ENCODE data around the gene SLC39A13. TPM values are rescaled to one million over a fixed set of nuclear protein-coding genes. Genes with fewer than 3 reads are reported as not detected.
"Not testable (repeated sequence)": the region's sequence is repeated elsewhere in the genome, so short reads cannot be mapped to it uniquely, and the experiment has no call there.

Gene SLC39A13
- total RNA-seq, 1 donor from 2014 or later = 16.7 TPM

- H3K27ac ChIP-seq (ENCODE audit: low read depth, low read length) = peak within 1 kb of the TSS; percentile 86
- H3K9ac ChIP-seq (ENCODE audit: low read depth in 1 of 3, low read length in 3 of 3) = peak within 1 kb of the TSS; percentile 82 to 94 (median 86)
- H3K4me1 ChIP-seq (ENCODE audit: control insufficient read depth in 3 of 3, insufficient read depth in 3 of 3, low read length in 3 of 3) = peaks cover 17 to 34% (median 19%) of the 10 kb centered on the region in 3 donors
- peaks cover 5 to 8% (median 7%) of the 10 kb centered on the region in 3 donors for H3K36me3 ChIP-seq (ENCODE audit: control insufficient read depth in 3 of 3, insufficient read depth in 3 of 3, low read length in 3 of 3)
- no peaks in the 10 kb centered on the region for H3K9me3 ChIP-seq (ENCODE audit: control insufficient read depth in 3 of 3, low read length in 3 of 3)
- H3K4me3 ChIP-seq (ENCODE audit: low read length in 3 of 3) = peak within 1 kb of the TSS; percentile 68 to 94 (median 91)
- H3K27me3 ChIP-seq (ENCODE audit: control insufficient read depth in 3 of 3, insufficient read depth in 3 of 3, low read length in 3 of 3) = no peaks in the 10 kb centered on the region
Measured at GRCh38 chr11:47448566-47449427, 40.4 kb downstream of the SLC39A13 start, which contains the start of gene RAPSN. TSS of gene RAPSN (minus strand) at chr11:47449136. CDS start at chr11:47448964, 172 bp downstream.

- peak overlapping the region; percentile 86 for H3K27ac ChIP-seq (ENCODE audit: low read depth, low read length)
- H3K4me3 ChIP-seq (ENCODE audit: low read length in 3 of 3) = peak overlapping the region in 2 of 3 donors; percentile 91 to 94
- peaks cover 5 to 8% (median 7%) of the 10 kb centered on the region in 3 donors for H3K36me3 ChIP-seq (ENCODE audit: control insufficient read depth in 3 of 3, insufficient read depth in 3 of 3, low read length in 3 of 3)
- peaks cover 17 to 34% (median 23%) of the 10 kb centered on the region in 3 donors for H3K4me1 ChIP-seq (ENCODE audit: control insufficient read depth in 3 of 3, insufficient read depth in 3 of 3, low read length in 3 of 3)
- peak overlapping the region; percentile 82 to 94 (median 86) for H3K9ac ChIP-seq (ENCODE audit: low read depth in 1 of 3, low read length in 3 of 3)
- H3K27me3 ChIP-seq (ENCODE audit: control insufficient read depth in 3 of 3, insufficient read depth in 3 of 3, low read length in 3 of 3) = no peaks in the 10 kb centered on the region
- no peaks in the 10 kb centered on the region for H3K9me3 ChIP-seq (ENCODE audit: control insufficient read depth in 3 of 3, low read length in 3 of 3)
Measured at GRCh38 chr11:47449541-47449940, 41.2 kb downstream of the SLC39A13 start.

- no peaks in the 10 kb centered on the region for H3K27me3 ChIP-seq (ENCODE audit: control insufficient read depth in 3 of 3, insufficient read depth in 3 of 3, low read length in 3 of 3)
- no peak overlapping the region for H3K27ac ChIP-seq (ENCODE audit: low read depth, low read length)
- H3K4me1 ChIP-seq (ENCODE audit: control insufficient read depth in 3 of 3, insufficient read depth in 3 of 3, low read length in 3 of 3) = peaks cover 17 to 31% (median 23%) of the 10 kb centered on the region in 3 donors
- H3K4me3 ChIP-seq (ENCODE audit: low read length in 3 of 3) = no peak overlapping the region
- H3K9ac ChIP-seq (ENCODE audit: low read depth in 1 of 3, low read length in 3 of 3) = no peak overlapping the region
- peaks cover 5 to 7% (median 6%) of the 10 kb centered on the region in 3 donors for H3K36me3 ChIP-seq (ENCODE audit: control insufficient read depth in 3 of 3, insufficient read depth in 3 of 3, low read length in 3 of 3)
- H3K9me3 ChIP-seq (ENCODE audit: control insufficient read depth in 3 of 3, low read length in 3 of 3) = no peaks in the 10 kb centered on the region
Measured at GRCh38 chr11:47451436-47451835, 43.0 kb downstream of the SLC39A13 start.

GRCh38 chr11:47451990-47452389, 43.6 kb downstream of the SLC39A13 start:
- Histone ChIP-seq H3K9me3 (ENCODE audit: control insufficient read depth in 3 of 3, low read length in 3 of 3) (no peaks in the 10 kb centered on the region), H3K27me3 (ENCODE audit: control insufficient read depth in 3 of 3, insufficient read depth in 3 of 3, low read length in 3 of 3) (no peaks in the 10 kb centered on the region), H3K9ac (ENCODE audit: low read depth in 1 of 3, low read length in 3 of 3) (no peak overlapping the region), H3K4me1 (ENCODE audit: control insufficient read depth in 3 of 3, insufficient read depth in 3 of 3, low read length in 3 of 3) (peaks cover 14 to 27% (median 23%) of the 10 kb centered on the region in 3 donors), H3K36me3 (ENCODE audit: control insufficient read depth in 3 of 3, insufficient read depth in 3 of 3, low read length in 3 of 3) (peaks cover 5 to 6% (median 5%) of the 10 kb centered on the region in 3 donors), H3K4me3 (ENCODE audit: low read length in 3 of 3) (no peak overlapping the region), H3K27ac (ENCODE audit: low read depth, low read length) (no peak overlapping the region)

GRCh38 chr11:47453365-47453764, 45.0 kb downstream of the SLC39A13 start:
- peaks cover 7 to 14% (median 14%) of the 10 kb centered on the region in 3 donors for H3K4me1 ChIP-seq (ENCODE audit: control insufficient read depth in 3 of 3, insufficient read depth in 3 of 3, low read length in 3 of 3)
- H3K9me3 ChIP-seq (ENCODE audit: control insufficient read depth in 3 of 3, low read length in 3 of 3) = no peaks in the 10 kb centered on the region
- no peaks in the 10 kb centered on the region for H3K36me3 ChIP-seq (ENCODE audit: control insufficient read depth in 3 of 3, insufficient read depth in 3 of 3, low read length in 3 of 3)
- H3K9ac ChIP-seq (ENCODE audit: low read depth in 1 of 3, low read length in 3 of 3) = no peak overlapping the region
- H3K27me3 ChIP-seq (ENCODE audit: control insufficient read depth in 3 of 3, insufficient read depth in 3 of 3, low read length in 3 of 3) = no peaks in the 10 kb centered on the region
- H3K4me3 ChIP-seq (ENCODE audit: low read length in 3 of 3) = no peak overlapping the region
- H3K27ac ChIP-seq (ENCODE audit: low read depth, low read length) = no peak overlapping the region

- not testable (repeated sequence) for H3K27ac ChIP-seq (ENCODE audit: low read depth, low read length); H3K9me3 ChIP-seq (ENCODE audit: control insufficient read depth in 3 of 3, low read length in 3 of 3); H3K4me1 ChIP-seq (ENCODE audit: control insufficient read depth in 3 of 3, insufficient read depth in 3 of 3, low read length in 3 of 3); H3K4me3 ChIP-seq (ENCODE audit: low read length in 3 of 3); H3K27me3 ChIP-seq (ENCODE audit: control insufficient read depth in 3 of 3, insufficient read depth in 3 of 3, low read length in 3 of 3); H3K36me3 ChIP-seq (ENCODE audit: control insufficient read depth in 3 of 3, insufficient read depth in 3 of 3, low read length in 3 of 3)
- peak overlapping the region in 1 of 3 donors; percentile 25 for H3K9ac ChIP-seq (ENCODE audit: low read depth in 1 of 3, low read length in 3 of 3)
Measured at GRCh38 chr11:47454258-47454671, 45.9 kb downstream of the SLC39A13 start.

GRCh38 chr11:47460571-47461235, 52.3 kb downstream of the SLC39A13 start:
- Histone ChIP-seq H3K36me3 (ENCODE audit: control insufficient read depth in 3 of 3, insufficient read depth in 3 of 3, low read length in 3 of 3) (peaks cover 0 to 6% (median 0%) of the 10 kb centered on the region in 3 donors), H3K4me1 (ENCODE audit: control insufficient read depth in 3 of 3, insufficient read depth in 3 of 3, low read length in 3 of 3) (peaks cover 0 to 4% (median 3%) of the 10 kb centered on the region in 3 donors), H3K9ac (ENCODE audit: low read depth in 1 of 3, low read length in 3 of 3) (no peak overlapping the region), H3K4me3 (ENCODE audit: low read length in 3 of 3) (no peak overlapping the region), H3K27me3 (ENCODE audit: control insufficient read depth in 3 of 3, insufficient read depth in 3 of 3, low read length in 3 of 3) (no peaks in the 10 kb centered on the region), H3K27ac (ENCODE audit: low read depth, low read length) (no peak overlapping the region), H3K9me3 (ENCODE audit: control insufficient read depth in 3 of 3, low read length in 3 of 3) (no peaks in the 10 kb centered on the region)

GRCh38 chr11:47461876-47462275, 53.5 kb downstream of the SLC39A13 start:
- no peak overlapping the region for H3K27ac ChIP-seq (ENCODE audit: low read depth, low read length)

GRCh38 chr11:47464483-47464882, 56.1 kb downstream of the SLC39A13 start:
- H3K27me3 ChIP-seq (ENCODE audit: control insufficient read depth in 3 of 3, insufficient read depth in 3 of 3, low read length in 3 of 3) = no peaks in the 10 kb centered on the region
- H3K9me3 ChIP-seq (ENCODE audit: control insufficient read depth in 3 of 3, low read length in 3 of 3) = no peaks in the 10 kb centered on the region
- peaks cover 11 to 20% (median 16%) of the 10 kb centered on the region in 3 donors for H3K4me1 ChIP-seq (ENCODE audit: control insufficient read depth in 3 of 3, insufficient read depth in 3 of 3, low read length in 3 of 3)
- H3K4me3 ChIP-seq (ENCODE audit: low read length in 3 of 3) = no peak overlapping the region
- H3K36me3 ChIP-seq (ENCODE audit: control insufficient read depth in 3 of 3, insufficient read depth in 3 of 3, low read length in 3 of 3) = peaks cover under 1 to 15% (median 13%) of the 10 kb centered on the region in 3 donors
- no peak overlapping the region for H3K27ac ChIP-seq (ENCODE audit: low read depth, low read length)
- no peak overlapping the region for H3K9ac ChIP-seq (ENCODE audit: low read depth in 1 of 3, low read length in 3 of 3)

More at GRCh38 chr11:47461876-47462275, 53.5 kb downstream of the SLC39A13 start:
- H3K9me3 ChIP-seq (ENCODE audit: control insufficient read depth in 3 of 3, low read length in 3 of 3) = no peaks in the 10 kb centered on the region
- H3K4me3 ChIP-seq (ENCODE audit: low read length in 3 of 3) = no peak overlapping the region
- H3K27me3 ChIP-seq (ENCODE audit: control insufficient read depth in 3 of 3, insufficient read depth in 3 of 3, low read length in 3 of 3) = no peaks in the 10 kb centered on the region
- peaks cover 0 to 6% (median 0%) of the 10 kb centered on the region in 3 donors for H3K36me3 ChIP-seq (ENCODE audit: control insufficient read depth in 3 of 3, insufficient read depth in 3 of 3, low read length in 3 of 3)
- no peak overlapping the region for H3K9ac ChIP-seq (ENCODE audit: low read depth in 1 of 3, low read length in 3 of 3)
- peaks cover 4 to 8% (median 7%) of the 10 kb centered on the region in 3 donors for H3K4me1 ChIP-seq (ENCODE audit: control insufficient read depth in 3 of 3, insufficient read depth in 3 of 3, low read length in 3 of 3)

Measured in skeletal muscle tissue (tissue), 4 donors.